Fibroblast of villous mesenchyme (primary cell): ENCODE data around the gene B3GALT2. TPM values are rescaled to one million over a fixed set of nuclear protein-coding genes. Genes with fewer than 3 reads are reported as not detected.
"Not testable (repeated sequence)": the region's sequence is repeated elsewhere in the genome, so short reads cannot be mapped to it uniquely, and the experiment has no call there.

Experiments
- DNase-seq: peaks from one replicate; pipeline ENCODE4 v3.0.0-alpha.2; 2010; ENCODE audit warnings: low read depth
- H3K4me3 ChIP-seq: 2 replicates; pipeline ENCODE4 v1.5.1; 2011; ENCODE audit warnings: low read depth, mild to moderate bottlenecking, low read length
- CTCF ChIP-seq: IDR thresholded peaks from 2 replicates; pipeline ENCODE4 v1.5.1; 2012; ENCODE audit warnings: low read depth, mild to moderate bottlenecking, low read length; ENCODE audit not compliant: insufficient read depth
- total RNA-seq: library from RNA; depleted of rRNA; stranded (reverse); fragments of >200 nt; gene quantifications from 2 replicates; pipeline ENCODE4 v1.2.3, GENCODE V29; 2012

Gene B3GALT2
- total RNA-seq, 1 donor, result 32.8 TPM

DNA sequence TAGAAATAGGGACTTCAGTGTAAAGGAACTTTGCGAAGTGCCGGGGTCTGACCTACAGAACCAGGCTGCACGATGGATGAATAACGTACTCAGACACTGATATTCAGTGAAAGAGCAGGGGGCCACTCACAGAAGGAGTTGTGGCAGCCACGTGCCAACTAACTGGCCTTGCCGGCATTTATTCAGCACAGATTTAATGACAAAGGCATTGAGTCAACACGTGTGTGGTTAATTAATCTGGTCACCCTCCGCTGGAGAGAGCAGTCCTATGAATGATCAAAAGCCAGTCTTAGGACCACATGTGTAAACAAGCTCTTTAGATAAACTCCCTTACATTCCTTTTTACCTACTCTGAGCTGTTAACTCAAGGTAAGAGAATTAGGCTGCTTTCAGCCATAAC, 6.2 kb upstream of the B3GALT2 start:
- no peak for TF ChIP-seq CTCF
- H3K4me3 ChIP-seq, result no peak overlapping the region
- no peak for DNase-seq

GRCh38 chr1:193190096-193190744, 3.8 kb upstream of the B3GALT2 start:
- peak; percentile 44 for TF ChIP-seq CTCF
- H3K4me3 ChIP-seq, result no peak overlapping the region
- peak; percentile 62 for DNase-seq

DNA sequence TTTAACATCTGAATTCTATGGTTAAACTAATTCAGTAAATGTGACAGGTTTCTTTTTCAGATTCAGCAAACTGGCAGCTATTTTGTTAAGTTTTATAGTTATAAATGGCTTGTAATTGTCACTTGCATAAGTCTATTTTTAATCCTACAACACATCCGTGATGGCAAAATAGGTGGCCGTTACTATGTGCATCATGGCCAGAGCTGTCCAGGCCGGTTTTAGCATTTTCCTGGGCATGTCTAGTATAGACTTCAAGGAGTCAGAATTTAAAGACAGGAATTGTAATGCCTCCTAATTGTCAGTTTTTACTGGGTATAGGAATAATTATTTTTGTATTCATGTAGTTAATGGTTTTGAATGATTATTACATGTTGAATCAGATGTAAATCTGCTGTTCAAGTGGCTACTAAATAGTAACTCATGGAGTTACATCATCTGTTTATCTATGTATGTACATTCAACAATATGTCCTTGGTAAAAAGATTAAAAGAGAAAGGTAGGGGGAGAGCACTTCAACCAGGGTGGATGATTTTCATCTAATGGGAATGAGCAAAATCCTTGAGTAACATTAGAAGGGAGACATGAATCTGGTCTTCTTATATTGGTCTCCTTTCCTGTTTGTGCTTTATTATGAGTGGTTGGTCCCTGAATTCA, 3.2 kb upstream of the B3GALT2 start:
- no peak overlapping the region for H3K4me3 ChIP-seq
- no peak for TF ChIP-seq CTCF
- DNase-seq, result no peak

DNA sequence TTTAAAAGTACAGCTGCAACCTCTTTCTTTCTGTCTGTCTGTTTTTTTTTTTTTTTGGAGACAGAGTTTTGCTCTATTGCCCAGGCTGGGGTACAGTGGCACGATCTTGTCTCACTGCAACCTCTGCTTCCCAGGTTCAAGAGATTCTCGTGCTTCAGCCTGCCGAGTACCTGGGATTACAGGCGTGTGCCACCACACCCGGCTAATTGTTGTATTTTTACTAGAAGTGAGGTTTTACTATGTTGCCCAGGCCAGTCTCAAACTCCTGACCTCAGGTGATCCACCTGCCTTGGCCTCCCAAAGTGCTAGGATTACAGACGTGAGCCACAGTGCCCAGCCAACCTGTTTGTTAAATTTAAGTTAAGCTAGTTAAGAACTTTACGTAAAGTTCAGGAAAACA, 2.5 kb upstream of the B3GALT2 start:
- not testable (repeated sequence) for H3K4me3 ChIP-seq, DNase-seq

DNA sequence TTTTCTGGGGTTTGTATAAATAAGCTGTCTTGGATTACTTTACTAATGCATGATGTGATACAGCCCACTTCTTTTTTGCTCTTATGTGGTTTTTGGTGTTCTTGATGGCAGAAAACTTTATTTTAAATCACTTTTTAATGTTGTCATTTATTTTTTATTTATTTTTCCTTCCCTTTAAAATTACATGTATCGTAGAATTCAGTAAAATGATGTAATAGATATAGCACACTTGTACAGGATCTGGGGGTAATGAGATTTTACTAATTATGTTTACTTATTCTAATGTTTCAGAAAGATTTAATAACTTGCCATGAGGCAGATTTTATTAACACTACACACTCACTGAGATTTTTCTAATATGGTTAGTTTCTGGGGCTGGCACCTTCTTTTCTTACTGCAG, 701 bp upstream of the B3GALT2 start:
- TF ChIP-seq CTCF, result no peak
- DNase-seq, result no peak
- H3K4me3 ChIP-seq, result no peak overlapping the region

DNA sequence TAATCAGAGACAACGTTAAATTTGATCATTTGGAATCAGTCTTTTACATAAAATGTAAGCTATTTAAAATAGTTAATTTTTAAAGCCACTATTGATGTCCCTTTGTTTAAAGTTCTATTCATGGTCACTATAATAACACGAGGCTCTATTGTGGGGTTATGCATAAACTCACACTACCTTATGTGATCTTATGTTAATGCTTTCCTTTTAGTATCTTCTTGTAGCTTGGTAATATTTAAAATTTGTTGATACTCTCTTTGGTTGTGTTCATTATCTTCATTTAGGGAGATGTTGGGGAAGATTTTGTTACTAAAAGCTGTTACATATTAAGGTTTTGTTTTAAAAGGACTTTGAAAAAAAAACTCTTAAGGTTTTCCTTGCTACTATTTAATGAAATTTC, 1.2 kb downstream of the B3GALT2 start:
- no peak for TF ChIP-seq CTCF
- H3K4me3 ChIP-seq, result peak overlapping the region; percentile 50

GRCh38 chr1:193184776-193185175, 1.6 kb downstream of the B3GALT2 start:
- DNase-seq, result no peak
- H3K4me3 ChIP-seq, result peak overlapping the region; percentile 12
- TF ChIP-seq CTCF, result no peak

More for the DNA sequence above, 1.2 kb downstream of the B3GALT2 start:
- no peak for DNase-seq
